Midbrain (tissue), 1 donor: ENCODE data around the gene TNN.
"Not testable (repeated sequence)": the region's sequence is repeated elsewhere in the genome, so short reads cannot be mapped to it uniquely, and the experiment has no call there.

Experiments used
- DNase-seq: peaks from one replicate; lab custom pipeline; 2025; lab: John Stamatoyannopoulos, UW

Gene TNN, protein sequence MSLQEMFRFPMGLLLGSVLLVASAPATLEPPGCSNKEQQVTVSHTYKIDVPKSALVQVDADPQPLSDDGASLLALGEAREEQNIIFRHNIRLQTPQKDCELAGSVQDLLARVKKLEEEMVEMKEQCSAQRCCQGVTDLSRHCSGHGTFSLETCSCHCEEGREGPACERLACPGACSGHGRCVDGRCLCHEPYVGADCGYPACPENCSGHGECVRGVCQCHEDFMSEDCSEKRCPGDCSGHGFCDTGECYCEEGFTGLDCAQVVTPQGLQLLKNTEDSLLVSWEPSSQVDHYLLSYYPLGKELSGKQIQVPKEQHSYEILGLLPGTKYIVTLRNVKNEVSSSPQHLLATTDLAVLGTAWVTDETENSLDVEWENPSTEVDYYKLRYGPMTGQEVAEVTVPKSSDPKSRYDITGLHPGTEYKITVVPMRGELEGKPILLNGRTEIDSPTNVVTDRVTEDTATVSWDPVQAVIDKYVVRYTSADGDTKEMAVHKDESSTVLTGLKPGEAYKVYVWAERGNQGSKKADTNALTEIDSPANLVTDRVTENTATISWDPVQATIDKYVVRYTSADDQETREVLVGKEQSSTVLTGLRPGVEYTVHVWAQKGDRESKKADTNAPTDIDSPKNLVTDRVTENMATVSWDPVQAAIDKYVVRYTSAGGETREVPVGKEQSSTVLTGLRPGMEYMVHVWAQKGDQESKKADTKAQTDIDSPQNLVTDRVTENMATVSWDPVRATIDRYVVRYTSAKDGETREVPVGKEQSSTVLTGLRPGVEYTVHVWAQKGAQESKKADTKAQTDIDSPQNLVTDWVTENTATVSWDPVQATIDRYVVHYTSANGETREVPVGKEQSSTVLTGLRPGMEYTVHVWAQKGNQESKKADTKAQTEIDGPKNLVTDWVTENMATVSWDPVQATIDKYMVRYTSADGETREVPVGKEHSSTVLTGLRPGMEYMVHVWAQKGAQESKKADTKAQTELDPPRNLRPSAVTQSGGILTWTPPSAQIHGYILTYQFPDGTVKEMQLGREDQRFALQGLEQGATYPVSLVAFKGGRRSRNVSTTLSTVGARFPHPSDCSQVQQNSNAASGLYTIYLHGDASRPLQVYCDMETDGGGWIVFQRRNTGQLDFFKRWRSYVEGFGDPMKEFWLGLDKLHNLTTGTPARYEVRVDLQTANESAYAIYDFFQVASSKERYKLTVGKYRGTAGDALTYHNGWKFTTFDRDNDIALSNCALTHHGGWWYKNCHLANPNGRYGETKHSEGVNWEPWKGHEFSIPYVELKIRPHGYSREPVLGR (N-terminal part only)

GRCh38 chr1:175067362-175068106 lies at the start of gene TNN:
Gene TNN (plus strand): TSS chr1:175067833. CDS start chr1:175077419, 9,586 bp downstream.
- DNase-seq: no peak

GRCh38 chr1:175019524-175019923 lies 48.1 kb upstream of the TNN start:
- DNase-seq: no peak

DNA sequence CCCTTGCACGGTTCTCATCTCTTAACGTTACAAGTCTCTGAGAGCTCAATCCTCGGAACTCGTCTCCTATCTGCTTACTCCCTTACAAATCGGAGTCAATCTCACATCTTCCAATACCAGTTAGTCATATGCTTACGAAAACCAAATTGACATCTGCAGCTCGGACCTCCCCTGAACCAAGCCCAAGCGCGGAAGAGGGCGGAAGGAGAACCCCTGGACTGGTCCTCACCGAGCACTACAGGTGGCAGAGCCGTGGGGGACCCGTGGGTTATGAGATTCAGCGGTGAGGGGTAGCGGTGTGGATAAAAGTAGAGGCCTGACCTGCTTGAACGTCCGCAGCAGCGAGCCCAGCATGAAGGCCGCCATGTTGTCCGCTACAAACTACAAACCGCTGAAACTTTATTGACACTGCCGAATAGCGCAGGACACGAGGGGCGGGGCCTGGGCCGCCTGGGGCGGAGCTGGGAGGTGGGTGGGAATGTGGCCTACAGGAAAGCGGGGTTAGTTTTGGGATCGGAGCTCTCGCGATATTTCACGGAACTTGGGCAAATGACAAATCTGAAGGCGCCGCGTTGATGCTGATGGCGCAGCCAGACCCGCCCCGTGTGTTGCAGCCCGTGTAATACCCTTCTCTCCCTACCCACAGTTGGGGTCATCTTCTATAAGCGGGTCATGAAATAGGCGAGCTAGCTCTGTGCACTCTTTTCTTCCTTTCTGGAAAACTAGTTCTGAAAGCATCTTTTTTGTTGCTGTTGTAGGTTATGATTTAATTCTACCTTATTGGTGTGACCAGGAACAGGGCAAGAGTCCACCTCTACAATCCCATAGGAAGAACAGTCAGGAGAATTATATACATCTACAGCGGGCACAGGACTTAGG lies 44.4 kb upstream of the TNN start, which contains the start of gene MRPS14:
MRPS14 (minus strand) TSS at position 383 of the 879 bp plus-strand sequence; CDS start at position 366, 17 bp downstream.
- peak; percentile 98 for DNase-seq

DNA sequence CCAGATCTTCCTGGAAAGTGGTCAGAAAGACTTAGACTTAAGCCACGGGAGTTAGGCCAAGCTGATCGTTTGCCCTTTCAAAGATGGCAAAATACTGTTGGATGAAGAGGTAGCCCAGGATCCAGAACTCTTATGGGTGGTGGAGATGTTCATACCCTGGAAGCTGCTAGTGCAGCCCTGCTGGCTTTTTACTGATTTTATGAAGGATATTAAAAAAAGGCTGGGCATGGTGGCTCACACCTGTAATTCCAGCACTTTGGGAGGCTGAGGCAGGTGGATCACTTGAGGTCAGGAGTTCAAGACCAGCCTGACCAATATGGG lies 43.8 kb upstream of the TNN start:
- not testable (repeated sequence) for DNase-seq

DNA sequence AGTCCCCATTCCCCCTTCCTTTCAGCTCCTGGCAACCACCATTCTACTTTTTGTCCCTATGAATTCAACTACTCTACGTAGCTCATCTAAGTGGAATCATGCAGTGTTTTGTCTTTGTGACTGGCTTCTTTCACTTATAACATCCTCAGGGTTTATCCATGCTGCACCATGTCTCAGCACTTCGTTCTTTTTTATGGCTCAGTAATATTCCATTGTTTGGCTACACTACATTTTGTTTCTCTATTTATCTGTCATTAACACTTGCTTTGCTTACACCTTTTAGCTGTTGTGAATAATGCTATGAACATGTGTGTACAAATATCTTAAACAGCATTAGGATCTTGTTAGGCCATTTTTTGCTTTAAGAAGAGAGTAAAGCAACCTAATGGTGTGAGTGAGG lies 42.9 kb upstream of the TNN start:
- no peak for DNase-seq

- DNase-seq: no peak
Measured at GRCh38 chr1:175033953-175034352, 33.7 kb upstream of the TNN start.

GRCh38 chr1:175034775-175035174 lies 32.9 kb upstream of the TNN start:
- DNase-seq: no peak

- no peak for DNase-seq
Measured at GRCh38 chr1:175035865-175036264, 31.8 kb upstream of the TNN start.

GRCh38 chr1:175036476-175036875 lies 31.2 kb upstream of the TNN start:
- no peak for DNase-seq

DNA sequence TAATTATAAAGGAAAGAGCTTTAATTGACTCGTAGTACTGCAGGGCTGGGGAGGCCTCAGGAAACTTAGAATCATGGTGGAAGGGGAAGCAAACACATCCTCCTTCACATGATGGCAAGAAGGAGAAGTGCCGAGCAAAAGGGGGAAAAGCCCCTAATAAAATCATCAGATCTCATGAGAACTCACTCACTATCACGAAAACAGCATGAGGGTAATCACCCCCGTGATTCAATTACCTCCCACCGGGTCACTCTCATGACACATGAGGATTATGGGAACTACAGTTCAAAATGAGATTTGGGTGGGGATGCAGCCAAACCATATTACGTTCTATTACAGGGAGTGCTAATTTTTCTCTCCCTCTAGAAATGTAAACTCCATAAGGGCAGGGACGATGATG lies 30.2 kb upstream of the TNN start:
- DNase-seq: no peak

- DNase-seq: no peak
Measured at GRCh38 chr1:175040324-175040879, 27.2 kb upstream of the TNN start.

DNA sequence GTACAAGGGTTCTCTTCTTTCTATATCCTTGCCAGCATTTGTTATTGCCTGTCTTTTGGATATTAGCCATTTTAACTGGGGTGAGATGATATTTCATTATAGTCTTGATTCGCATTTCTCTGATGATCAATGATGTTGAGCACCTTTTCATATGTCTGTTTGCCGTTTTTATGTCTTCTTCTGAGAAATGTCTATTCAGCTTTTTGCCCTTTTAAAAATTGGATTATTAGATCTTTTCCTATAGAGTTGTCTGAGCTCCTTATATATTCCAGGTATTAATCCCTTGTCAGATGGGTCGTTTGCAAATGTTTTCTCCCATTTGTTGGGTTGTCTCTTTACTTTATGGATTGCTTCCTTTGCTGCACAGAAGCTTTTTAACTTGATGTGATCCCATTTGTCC lies 25.0 kb upstream of the TNN start:
- no peak for DNase-seq

GRCh38 chr1:175043824-175044223 lies 23.8 kb upstream of the TNN start:
- no peak for DNase-seq

DNA sequence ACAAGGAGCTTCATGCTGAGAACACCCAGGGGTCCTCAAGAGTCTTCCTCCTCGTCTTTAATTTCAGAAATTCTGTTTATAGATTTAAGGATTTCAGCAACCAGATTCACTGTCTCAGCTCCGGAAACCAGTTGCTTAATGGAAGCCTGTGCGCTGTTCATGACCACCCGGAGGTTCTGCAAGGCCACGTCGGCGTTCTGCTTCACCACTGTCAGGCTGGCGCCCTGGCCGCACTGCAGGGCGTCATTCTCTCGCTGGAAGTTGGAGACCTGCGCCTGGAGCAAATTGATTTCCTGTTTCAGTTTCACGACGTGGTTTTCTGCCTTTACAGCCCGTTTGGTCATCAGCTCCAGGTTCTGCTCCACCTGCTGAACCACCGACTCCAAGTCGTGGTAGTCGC lies 23.0 kb upstream of the TNN start:
- DNase-seq: not testable (repeated sequence)

GRCh38 chr1:175045097-175045496 lies 22.5 kb upstream of the TNN start:
- no peak for DNase-seq

DNA sequence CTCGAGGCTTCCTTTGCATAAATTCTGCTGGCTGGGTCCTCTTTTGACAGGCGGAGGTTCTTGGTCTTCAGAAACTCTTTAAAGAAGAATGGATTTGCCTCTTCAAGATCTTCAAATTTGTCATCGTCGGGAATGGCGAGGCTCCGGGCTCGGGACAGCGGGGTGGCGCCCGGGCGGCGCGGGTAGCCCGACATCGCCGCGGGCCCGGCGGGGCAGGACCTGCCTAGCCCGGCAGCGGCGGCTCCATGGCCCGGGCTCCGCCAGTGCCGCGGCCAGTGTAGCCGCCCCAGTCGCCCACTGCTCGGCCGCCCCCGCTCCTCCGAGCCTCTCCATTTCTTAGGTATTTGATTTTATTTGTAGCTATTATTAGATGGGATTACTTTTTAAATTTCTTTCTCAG lies 22.1 kb upstream of the TNN start:
- DNase-seq: no peak

DNA sequence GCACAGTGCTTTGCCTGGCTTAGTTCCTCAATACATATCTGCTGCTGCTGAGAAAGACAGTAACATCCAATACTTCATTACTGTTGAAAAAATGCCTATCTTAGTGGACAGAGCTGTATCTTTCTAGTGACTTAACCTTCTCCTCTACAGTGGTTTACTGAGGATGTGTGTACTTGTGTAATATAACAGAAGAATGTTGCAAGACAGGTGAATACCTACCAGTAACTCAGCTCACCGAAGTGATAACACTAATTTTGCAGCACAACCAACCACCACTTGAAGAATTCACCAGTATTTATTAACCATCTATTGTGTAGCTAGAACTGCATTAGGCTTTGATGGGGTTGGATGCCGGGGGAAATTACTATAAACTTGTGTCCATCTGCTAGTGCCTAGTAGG lies 16.6 kb upstream of the TNN start:
- no peak for DNase-seq

DNA sequence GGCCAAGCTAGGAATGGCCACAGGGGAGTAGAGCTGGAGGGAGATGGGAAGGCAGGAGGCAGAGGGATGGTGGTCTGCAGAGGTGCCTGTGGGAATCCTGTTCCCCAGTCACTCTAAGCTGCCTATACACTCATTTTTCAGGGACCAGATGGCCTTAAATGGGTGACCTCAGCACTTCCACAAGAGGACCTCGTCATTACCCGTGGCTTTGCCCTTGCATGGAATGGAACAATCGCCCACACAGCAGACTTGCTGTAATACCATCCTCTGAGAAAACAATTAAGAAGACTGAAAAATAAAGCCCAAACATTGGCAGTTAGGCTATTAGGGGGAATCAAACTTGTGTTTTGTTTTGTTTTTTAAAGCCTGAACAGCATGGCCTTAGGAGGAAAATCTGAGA lies 12.9 kb upstream of the TNN start:
- DNase-seq: no peak

DNA sequence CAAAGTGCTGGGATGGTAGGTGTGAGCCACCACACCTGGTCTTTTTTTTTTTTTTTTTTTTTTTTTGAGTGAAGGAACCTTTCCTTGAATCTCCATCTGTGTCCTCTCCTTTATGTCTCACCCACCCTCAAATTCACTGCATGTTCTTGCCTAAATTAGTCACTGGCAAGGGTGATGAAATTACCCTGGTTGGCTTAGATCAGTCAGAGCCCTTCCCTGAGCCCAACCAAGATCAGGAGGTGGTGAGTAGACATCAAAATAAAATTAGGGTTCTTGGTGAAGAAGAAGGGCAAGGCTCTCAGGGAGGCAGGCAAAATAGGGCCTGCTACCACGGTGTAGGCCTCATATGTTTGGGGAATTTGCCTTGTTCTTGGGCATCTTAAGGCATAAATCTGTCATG lies 5.3 kb upstream of the TNN start:
- DNase-seq: no peak

GRCh38 chr1:175062858-175063257 lies 4.8 kb upstream of the TNN start:
- no peak for DNase-seq
